ENCODE results near the gene APBB2.

The APBB2 gene

DNA sequence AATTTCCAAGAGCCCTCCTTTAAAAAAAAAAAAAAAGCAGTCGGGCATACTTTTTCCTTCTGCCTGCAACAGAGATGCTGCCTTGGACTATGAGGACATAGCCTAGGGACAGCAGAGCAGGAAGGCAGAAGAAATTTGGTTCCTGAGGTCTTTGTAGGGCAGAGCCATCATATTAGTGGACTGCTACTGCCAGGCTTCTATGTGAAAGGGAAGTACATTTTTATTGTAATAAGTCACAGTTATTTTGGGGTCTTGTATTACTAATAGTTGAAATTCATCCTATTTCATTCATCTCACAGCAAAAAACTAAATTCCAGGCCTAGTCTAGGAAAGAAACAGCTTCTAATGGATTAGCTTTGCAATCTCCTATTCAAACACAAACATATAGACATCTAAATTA lies 253.4 kb downstream of the APBB2 start:
- no peak for DNase-seq

DNA sequence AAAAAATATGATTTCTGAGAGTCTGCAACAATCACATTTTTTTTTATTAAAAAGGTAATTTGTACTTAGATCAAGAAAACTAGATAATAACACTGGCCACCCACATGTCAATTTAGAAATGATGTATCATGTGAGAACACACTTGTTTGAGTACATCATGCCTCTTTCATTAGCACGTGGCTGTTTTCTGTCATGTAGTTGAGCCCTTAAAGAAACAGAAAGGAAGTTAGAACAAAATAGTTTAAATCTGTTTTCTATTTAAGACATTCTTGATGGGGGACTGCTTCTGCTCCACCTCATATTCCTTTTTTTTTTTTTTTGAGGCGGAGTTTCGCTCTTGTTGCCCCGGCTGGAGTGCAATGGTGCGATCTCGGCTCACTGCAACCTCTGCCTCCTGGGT lies 257.1 kb downstream of the APBB2 start:
- no peak for DNase-seq

DNA sequence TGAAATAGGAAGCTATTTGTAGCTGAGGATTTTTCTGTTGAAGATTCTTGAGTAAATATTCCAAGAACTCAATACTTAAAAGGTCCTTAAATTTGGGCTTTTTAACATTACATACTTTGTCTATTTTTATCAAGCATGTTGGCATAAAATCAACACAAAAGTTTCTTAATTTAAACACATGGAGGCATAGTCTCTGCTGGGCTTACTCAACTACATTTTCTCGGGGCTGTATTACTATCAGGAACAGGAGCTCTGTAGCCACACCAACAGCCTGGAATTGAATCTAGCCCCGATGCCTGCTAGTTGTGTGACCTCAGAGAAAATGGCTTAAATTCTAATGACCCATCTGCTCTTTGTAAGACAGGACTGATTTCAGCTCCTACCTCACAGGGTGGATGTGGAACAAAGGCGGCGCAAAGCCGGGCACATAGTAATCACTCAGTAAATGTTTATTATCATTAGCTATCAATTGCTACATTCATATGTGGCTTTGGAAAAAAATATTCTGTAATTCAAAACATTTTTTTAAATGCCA lies 257.6 kb downstream of the APBB2 start:
- DNase-seq: no peak

DNA sequence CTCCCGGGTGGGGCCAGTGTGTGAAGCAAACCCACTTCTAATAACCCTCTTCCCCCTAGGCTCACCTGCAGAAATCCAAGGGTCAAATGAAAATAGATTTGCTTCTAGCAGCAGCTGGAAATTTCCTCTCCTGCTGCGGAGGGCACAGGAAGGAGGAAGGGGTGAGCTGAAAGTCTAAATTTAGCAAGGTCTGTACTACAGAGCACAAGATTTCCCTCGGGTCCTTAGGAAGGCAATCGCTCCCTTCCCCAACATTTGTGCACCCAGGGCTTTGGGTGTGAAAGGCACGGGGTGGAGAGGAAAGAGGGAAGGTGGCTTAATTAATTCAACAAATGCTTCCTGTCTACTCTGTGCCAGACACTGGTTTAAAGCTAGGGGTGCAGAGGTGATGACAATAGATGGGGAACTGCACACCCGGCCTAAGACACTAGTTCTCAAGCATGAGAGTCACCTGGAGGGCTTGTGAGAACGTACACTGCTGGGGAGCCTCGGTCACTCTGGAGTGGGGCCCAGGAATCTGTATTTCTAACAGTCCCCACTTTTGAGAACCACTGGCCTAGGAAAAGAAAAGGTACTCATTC lies 260.2 kb downstream of the APBB2 start:
- DNase-seq: no peak

DNA sequence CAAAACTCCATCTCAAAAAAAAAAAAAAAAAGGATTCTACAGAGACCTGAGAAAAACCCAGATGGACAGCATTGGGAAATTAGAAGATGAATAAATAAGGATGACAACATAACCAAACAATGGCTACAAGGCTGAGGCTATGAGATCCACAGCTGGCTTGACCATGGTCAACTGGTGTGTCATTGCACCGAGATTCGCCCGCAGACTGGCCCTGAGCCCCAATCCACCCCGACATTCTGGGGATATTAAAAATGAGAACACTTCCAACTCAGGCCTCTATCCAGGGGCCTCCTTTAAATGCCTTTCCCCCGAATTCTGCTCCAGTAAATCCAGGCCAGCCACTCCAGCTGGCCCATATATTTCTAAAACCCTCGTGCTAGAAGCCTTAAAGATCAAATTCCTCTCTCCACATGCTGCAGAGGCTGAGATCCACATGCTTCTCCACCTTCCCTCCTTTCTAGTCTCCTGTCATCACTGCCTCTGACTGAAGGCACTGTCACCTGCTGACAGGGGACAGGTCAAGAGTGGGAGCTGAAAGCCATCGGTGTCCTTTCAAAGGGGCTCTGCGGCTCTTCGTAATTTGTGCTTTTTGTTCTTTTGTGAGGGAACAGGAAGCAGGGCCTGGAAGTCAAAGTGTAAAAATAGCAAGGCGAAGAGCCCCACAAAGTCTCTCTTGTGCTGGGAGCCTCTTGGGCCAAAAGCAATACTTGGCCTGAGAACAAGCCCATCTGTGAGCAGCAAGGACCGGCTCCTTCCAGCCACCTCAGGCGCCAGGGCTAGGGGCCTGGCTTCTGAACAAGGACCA lies 260.9 kb downstream of the APBB2 start:
- DNase-seq: no peak

DNA sequence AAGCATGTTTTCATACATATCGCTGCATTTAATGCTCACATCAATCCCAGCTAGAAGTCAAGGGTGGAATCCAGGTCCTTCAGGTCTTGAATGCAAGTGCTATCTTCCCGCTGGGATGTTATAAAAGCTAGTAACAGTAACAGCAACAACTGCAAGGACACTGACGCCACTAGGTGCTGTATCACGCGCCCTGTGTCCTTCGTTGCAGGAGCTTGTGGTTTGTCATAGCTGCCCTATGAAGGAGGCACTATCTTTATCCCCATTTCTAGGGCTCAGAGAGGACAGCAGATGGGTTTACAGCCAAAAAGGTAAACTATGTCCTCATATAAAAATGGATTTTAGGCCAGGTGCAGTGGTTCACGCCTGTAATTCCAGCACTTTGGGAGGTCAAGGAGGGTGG lies 261.7 kb downstream of the APBB2 start:
- no peak for DNase-seq

DNA sequence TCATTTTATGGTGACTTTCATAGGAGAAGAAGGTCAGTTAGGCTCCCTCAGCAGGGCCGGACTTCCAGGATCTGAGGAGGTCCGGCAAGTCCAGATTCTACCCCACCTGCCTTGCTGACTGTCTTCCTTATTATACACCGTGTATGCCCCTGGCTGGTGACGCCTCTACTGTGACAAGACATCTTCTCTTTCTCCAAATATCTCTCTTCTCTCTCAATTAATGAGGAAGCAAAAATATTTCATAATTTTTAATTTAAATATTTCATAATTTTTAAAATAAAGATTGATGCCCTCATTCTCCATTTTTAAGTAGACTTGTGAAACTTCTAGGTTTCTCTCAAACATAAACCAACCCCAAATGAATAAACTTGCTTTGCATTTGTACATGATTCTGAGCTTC lies 262.1 kb downstream of the APBB2 start:
- no peak for DNase-seq

DNA sequence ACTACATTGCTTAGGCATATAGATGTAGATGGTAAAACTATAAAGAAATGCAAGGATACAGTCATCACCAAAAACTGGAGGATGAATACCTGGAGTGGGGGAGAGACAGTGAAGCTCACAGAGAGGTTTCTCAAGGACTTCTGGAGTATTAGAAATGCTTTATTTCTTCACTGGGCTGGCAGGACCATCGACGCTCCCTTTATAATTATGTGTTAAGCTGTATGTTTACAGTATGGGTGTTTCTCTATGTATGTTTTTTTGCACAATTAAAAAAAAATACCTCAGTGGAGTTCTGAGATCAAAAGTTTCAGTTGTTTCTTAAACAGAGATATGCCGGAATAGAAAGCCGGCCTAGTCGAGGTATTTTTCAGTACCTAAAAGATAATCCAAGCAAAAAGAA lies 263.3 kb downstream of the APBB2 start:
- DNase-seq: no peak

DNA sequence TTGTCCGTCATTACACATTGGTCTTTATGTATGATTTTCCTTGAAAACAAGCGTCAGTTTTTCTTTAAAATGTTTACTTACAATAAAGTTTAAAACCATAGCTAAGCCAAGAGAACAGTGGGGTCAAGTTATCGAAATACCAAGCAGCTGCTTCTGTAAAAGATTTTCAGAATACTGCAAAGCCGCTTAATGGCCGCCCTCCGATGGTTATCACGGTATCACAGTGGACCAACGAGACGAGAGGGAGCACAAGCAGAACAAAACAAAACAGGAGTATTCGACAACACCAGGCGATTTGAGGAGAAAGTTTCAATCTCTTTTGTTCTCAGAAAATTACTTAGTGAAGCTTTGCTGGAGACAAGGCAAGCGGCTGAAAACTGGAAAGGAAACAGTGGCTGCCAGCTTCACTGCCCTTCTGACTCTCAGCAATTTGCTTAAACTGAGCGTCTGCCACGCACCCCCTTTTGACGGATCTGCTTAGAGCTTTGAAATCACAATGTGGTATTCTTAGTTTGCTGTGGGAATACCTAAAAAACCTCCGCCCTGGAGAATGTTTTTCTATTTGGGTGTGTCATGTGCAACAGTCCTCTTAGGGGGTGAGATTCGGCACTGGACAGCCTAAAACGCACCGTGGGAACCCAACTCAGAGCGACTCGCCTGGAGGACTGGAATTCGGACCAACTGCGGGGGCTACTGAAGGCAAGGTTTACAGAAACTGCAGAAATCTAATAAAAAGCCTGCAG lies 264.8 kb downstream of the APBB2 start:
- DNase-seq: no peak

DNA sequence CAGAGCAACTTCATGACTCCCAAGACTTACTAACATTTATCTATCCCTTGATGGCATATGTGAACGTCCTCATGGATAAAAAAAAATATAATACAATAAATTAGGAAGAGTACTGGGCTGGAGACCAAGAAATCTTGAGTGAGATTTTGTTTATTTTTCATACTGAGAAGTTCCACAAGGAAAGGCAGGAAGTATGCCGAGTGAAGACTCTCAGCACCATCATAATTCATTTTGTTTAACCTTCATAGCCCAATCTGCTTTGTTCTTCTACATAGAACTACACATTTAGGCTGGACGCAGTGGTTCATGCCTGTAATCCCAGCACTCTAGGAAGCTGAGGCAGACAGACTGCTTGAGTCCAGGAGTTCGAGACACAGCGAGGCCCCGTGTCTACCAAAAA lies 266.3 kb downstream of the APBB2 start:
- no peak for DNase-seq

DNA sequence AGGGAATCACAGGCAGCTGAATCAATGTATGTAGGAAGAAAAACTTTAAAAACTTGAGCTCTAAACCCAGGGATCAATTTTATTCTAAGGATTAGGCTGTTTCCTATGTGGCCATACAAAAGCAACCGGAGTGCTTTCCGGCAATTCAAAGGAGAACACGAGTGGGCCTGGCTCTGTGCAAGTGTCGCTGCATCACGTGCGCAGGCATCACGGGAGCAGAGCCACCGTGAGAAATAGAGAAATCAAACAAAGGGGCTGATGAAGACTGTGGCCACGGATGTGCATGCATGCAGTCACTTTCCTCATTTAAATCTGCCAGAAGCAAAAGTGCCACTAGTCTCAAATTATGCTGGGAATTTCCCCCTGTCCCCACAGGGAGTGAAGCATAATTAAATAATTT lies 267.7 kb downstream of the APBB2 start:
- no peak for DNase-seq

DNA sequence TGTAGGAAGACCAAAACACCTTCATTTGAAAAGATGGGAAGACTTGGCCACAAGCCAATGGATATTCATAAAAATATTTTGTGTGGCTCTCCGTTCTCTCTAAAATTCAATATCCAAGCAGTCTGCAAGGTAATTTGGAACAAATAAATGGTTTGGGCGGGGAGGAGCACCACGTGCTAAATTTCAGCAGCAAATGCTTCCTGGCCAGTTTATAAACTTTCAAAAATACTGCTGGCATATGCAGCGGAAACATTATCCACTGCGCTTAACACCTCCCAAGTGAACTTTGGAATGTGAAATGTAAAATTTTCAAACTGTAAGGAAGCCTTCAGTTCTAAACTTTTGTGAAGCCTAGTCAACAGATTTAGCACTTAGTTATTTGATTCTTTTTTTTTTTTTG lies 273.6 kb downstream of the APBB2 start:
- no peak for DNase-seq

DNA sequence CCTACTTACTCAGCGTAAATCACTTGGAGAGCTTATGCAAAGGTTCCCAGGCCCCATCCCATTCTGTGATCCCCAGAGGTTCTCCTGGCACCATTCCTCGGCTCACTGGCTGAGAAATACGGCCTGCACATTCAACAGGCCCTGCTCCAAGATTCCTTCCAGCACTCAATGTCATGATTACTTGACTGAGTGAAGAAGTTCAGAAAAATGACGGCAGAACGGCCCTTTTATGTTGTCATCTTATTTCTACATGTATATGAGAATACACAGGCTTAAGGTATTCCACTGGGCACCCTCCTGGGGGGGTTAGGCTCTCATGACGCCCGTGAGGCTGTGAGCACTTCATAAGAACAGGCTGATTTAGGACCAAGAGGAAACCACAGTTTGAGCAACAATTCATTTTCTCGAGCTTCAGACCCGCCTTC lies 274.0 kb downstream of the APBB2 start:
- DNase-seq: no peak

DNA sequence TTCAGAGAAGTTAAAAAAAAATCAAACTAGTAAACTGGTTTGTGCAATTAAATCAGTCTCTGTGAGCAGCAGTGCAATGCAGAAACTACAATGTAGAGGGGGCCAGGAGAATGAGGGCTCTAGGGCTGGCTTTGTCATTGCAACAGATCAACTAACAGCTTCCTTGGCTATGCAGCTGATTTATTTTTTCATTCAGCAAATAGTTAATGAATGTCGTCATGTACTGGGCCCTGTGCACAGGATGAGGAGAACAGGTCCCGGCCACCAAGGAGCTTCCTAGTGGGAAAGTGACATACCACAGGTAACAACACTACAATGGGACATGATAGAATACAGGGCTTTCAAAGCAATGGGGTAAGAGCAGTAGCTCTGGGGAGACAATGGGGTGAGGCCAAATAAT lies 274.5 kb downstream of the APBB2 start:
- DNase-seq: no peak

DNA sequence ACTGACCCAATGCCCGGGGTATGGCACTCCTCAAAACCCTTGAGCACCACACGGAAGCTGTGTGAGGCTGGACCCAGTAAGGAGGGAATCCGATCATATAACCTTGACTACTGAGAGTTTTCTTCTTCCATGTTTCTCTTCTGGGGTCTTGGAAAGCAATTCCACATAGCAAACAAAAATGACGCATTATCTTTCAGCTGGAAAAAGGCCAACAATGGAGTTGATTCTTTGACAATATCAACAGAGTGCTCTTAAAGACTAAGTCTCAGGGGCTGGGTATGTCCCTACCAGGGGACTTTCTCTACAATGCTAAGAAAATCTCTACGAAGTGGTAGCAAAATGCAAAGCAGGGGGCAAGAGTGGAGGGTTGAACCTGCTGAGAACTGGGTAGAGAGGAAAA lies 276.0 kb downstream of the APBB2 start:
- DNase-seq: no peak

DNA sequence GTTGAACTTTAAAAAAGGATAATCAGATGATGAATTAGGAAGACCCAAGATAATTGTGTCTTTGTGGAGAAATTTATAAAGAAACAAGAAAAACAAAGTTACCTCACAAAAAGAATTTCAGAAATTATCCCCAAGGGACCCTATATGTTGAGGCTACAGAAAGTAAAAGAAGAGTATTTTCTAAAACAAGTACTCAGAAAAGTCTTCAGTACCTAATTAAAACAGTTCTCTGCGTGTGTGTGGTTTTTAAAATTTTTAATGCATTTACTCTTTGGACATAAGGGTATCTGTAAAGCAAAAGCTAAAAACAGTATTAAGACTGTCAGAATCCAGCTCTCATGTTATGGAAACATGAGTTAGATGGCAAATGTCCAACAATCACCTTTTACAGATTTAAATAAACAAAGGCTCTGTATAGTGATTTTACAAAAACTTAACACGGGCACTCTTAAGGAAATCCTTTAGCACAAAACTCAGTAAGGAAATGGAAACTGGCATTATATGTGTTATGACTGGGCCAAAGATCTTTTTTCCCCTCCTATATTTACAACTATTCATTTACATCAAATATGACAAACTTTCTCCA lies 277.1 kb downstream of the APBB2 start:
- no peak for DNase-seq

DNA sequence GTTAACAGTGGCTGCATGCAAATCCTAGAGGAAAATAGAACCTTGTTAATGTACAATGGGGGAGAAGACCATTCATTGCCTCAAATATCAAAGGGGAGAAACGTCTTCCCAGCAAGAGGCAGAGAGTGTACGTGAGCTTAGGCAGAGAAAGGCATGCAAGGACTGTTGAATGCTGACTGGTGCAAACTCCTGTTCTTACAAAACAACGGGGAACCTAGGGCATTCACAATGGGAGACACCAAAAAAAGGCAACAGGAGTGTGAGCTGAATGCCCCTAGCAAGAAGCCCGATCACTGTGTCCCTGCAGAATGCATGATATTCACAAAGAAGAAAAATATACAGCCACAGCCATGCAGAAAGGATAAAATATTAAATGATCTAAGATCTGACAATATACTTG lies 279.7 kb downstream of the APBB2 start:
- DNase-seq: no peak

DNA sequence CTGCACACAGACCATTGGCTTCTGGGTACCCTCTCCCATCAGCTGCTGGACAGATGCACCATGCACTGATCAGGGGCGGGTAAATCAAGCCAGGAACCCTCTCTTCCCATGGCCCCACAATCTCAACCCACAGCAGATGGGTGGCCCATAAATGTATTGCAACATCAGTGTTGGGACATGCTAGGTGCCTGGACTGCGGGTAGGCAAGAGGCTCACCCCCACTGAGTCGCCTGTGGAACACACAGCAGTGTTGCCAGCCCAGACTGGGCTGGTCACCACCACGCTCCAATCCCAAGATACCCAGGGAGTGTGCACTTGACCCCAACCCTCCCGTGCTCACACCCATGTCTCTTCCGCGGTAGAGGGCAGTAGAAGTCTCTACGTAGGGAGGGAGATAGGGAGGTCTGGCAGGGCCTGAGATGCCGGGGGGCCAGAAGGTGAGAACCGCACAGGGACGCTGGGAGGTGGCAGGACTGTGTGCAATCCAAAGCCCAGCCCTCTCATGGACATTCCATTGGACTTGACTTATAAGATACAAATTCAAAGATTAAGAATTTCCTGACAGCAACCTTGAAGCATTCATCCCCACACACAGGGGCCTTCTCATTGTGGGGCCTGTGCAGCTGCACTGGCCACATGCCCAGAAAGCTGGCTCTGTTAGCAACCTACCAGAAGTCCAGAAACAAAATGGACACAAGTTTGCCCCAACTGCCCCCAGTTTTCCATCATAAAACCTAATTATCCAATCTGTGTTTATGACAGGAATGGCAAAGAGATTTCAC lies 280.9 kb downstream of the APBB2 start:
- DNase-seq: no peak

DNA sequence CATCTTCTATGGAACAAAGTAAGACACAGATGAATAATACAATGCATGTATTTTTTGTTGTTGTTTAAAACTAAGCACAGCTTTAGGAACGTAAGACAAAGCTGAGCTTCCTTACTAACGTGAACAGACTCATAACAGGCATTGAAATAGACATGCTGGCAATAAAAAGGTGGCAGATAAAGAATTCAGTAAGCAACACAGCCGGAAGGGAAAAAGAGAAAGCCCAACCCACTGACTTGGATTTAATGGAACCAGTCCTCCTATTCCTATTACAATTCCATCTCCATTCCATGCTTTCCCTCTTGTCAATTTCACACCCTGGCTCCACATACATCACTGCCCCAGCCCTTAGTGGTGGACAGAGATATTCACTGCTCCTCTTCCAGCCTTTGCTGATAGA lies 282.5 kb downstream of the APBB2 start:
- DNase-seq: no peak

DNA sequence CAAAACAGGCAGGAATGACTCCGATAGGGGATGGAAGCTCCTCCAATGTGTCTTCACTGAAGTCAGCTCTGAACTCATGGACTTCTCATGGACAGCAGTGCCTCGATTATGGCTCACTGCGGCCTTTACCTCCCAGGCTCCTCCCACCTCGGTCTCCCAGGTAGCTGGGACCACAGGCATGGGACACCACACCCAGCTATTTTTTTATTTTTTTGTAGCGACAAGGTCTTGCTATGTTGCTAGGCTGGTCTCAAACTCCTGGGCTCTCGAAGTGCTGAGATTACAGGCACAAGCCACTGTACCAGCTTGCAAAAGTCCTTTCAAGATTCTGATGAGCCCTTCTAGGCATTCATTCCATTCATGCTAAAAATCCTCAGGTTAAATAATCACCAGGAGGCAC lies 283.1 kb downstream of the APBB2 start:
- DNase-seq: no peak

DNA sequence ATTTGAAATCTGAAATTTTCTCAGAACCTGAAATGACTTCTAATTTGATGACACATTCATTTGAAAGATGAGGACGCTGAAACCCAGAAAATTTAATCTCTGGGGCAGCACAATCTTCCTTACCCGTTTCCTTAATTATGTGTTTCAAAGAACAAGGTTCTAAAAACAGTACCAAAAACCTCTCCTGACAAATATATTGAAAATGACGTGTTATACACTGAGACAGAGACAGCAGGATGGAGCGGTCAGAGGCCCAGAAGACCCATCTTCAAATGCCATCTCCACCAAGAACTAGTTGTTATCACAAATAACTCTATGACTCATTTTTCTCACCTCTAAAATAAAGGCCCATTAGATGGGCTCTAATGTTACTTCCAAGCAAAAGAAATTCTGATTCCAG lies 287.3 kb downstream of the APBB2 start:
- no peak for DNase-seq

DNA sequence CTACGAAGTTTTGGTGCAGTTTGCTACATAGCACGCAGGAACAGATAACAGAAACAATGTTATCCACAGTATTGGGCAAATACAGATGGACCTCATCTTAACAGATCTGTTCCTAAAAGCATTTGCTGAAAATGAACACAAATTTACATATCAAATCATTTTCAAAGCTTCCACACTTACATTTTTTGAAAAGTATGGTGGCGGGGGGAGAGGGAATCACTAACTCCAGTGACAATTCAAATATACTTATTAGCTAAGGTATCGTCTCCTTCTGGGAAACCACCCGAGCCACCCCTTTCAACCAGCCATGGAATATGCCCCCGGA lies 289.6 kb downstream of the APBB2 start:
- DNase-seq: no peak
